CD4-positive, alpha-beta T cell treated with Interleukin-17A for 1 hour (primary cell): ENCODE measurements around the gene GRK5.
A peak's percentile ranks its signal among the peaks of the same experiment; 100 is the strongest.
"Not testable (repeated sequence)": the region's sequence is repeated elsewhere in the genome, so short reads cannot be mapped to it uniquely, and the experiment has no call there.

Experiments used
- DNase-seq: peaks from one replicate; pipeline ENCODE4 v3.0.0-alpha.2; 2020

The GRK5 gene

GRCh38 chr10:119425102-119425880 is 217.9 kb downstream of the GRK5 start:
- no peak for DNase-seq

GRCh38 chr10:119425881-119426170 is 218.5 kb downstream of the GRK5 start:
- DNase-seq: no peak

GRCh38 chr10:119426699-119427098 is 219.3 kb downstream of the GRK5 start:
- DNase-seq: no peak

- no peak for DNase-seq
These were observed 220.0 kb downstream of the GRK5 start for GRCh38 chr10:119427263-119427864.

GRCh38 chr10:119428789-119429188 is 221.4 kb downstream of the GRK5 start:
- DNase-seq: no peak

GRCh38 chr10:119429771-119430170 is 222.4 kb downstream of the GRK5 start:
- DNase-seq: no peak

- DNase-seq: no peak
These were observed 223.8 kb downstream of the GRK5 start for GRCh38 chr10:119431034-119431772.

- DNase-seq: no peak
These were observed 224.4 kb downstream of the GRK5 start for GRCh38 chr10:119431773-119432135.

GRCh38 chr10:119434942-119435341 is 227.6 kb downstream of the GRK5 start:
- DNase-seq: not testable (repeated sequence)

- no peak for DNase-seq
These were observed 231.3 kb downstream of the GRK5 start for GRCh38 chr10:119438717-119439116.

GRCh38 chr10:119439922-119440321 is 232.6 kb downstream of the GRK5 start:
- DNase-seq: no peak

GRCh38 chr10:119441151-119441821 is 233.9 kb downstream of the GRK5 start:
- no peak for DNase-seq

- DNase-seq: no peak
These were observed 234.8 kb downstream of the GRK5 start for GRCh38 chr10:119441921-119442757.

GRCh38 chr10:119442758-119443060 is 235.3 kb downstream of the GRK5 start:
- DNase-seq: no peak

- no peak for DNase-seq
These were observed 236.1 kb downstream of the GRK5 start for GRCh38 chr10:119443441-119443840.

- no peak for DNase-seq
These were observed 236.7 kb downstream of the GRK5 start for GRCh38 chr10:119443970-119444660.

GRCh38 chr10:119444866-119445265 is 237.5 kb downstream of the GRK5 start:
- DNase-seq: no peak

- DNase-seq: peak; percentile 80
These were observed 238.1 kb downstream of the GRK5 start for GRCh38 chr10:119445311-119445934.

GRCh38 chr10:119445935-119446317 is 238.6 kb downstream of the GRK5 start:
- no peak for DNase-seq

- DNase-seq: no peak
These were observed 239.3 kb downstream of the GRK5 start for GRCh38 chr10:119446441-119447277.

GRCh38 chr10:119447421-119447820 is 240.1 kb downstream of the GRK5 start:
- DNase-seq: no peak
